ENCODE results near the gene CAMK2D. TPM values are rescaled to one million over a fixed set of nuclear protein-coding genes. Genes with fewer than 3 reads are reported as not detected.

The CAMK2D gene
- polyA plus RNA-seq, 3 donors = 10.4 to 30.6 (median 19.6) TPM

GRCh38 chr4:113410686-113411085 lies 350.9 kb downstream of the CAMK2D start:
- DNase-seq = no peak
- Mint-ChIP-seq H3K27me3 (ENCODE audit: low read depth in 3 of 3) (peaks cover 0 to 5% (median 3%) of the 10 kb centered on the region in 3 donors), H3K36me3 (no peaks in the 10 kb centered on the region), H3K27ac (no peak overlapping the region), H3K9me3 (peaks cover 0 to under 1% (median 0%) of the 10 kb centered on the region in 7 donors), H3K4me3 (no peak overlapping the region), H3K4me1 (no peaks in the 10 kb centered on the region)
- H4K20me1 ChIP-seq (ENCODE audit: insufficient read depth, low read length) = no peaks in the 10 kb centered on the region
- no peak overlapping the region for H3K4me3 ChIP-seq (replicated peaks in 1 of 3; ENCODE audit: low read depth in 2 of 3, low read length in 3 of 3)
- TF ChIP-seq, protein P1, sequence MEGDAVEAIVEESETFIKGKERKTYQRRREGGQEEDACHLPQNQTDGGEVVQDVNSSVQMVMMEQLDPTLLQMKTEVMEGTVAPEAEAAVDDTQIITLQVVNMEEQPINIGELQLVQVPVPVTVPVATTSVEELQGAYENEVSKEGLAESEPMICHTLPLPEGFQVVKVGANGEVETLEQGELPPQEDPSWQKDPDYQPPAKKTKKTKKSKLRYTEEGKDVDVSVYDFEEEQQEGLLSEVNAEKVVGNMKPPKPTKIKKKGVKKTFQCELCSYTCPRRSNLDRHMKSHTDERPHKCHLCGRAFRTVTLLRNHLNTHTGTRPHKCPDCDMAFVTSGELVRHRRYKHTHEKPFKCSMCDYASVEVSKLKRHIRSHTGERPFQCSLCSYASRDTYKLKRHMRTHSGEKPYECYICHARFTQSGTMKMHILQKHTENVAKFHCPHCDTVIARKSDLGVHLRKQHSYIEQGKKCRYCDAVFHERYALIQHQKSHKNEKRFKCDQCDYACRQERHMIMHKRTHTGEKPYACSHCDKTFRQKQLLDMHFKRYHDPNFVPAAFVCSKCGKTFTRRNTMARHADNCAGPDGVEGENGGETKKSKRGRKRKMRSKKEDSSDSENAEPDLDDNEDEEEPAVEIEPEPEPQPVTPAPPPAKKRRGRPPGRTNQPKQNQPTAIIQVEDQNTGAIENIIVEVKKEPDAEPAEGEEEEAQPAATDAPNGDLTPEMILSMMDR (IDR thresholded peaks at IDR 0.05) = no peak
- intact Hi-C loops (cut with micrococcal nuclease) = no loop called here
- H3K27me3 ChIP-seq (ENCODE audit: control insufficient read depth in 2 of 2, insufficient read depth in 2 of 2, low read length in 2 of 2) = no peaks in the 10 kb centered on the region
- no peak overlapping the region for H2AFZ ChIP-seq (ENCODE audit: insufficient read depth, low read depth, low read length, poor library complexity, severe bottlenecking)
- H3K9ac ChIP-seq (ENCODE audit: insufficient read depth, low read length, poor library complexity, severe bottlenecking) = no peak overlapping the region
- H3K9me3 ChIP-seq (replicated peaks in 1 of 2; ENCODE audit: control insufficient read depth in 1 of 2, insufficient read depth in 1 of 2, low read length in 2 of 2) = no peaks in the 10 kb centered on the region
- H3K36me3 ChIP-seq (replicated peaks in 1 of 2; ENCODE audit: control insufficient read depth in 1 of 2, insufficient read depth in 2 of 2, low read length in 2 of 2) = no peaks in the 10 kb centered on the region
- no peak overlapping the region for H3K4me2 ChIP-seq (replicated peaks; ENCODE audit: extremely low read depth, low read length, poor library complexity, severe bottlenecking)
- no peak overlapping the region for H3K27ac ChIP-seq (ENCODE audit: low read depth in 1 of 2, low read length in 2 of 2)
- no peaks in the 10 kb centered on the region for H3K79me2 ChIP-seq (ENCODE audit: insufficient read depth, low read length)
- H3K4me1 ChIP-seq (ENCODE audit: control insufficient read depth in 1 of 2, insufficient read depth in 2 of 2, low read length in 2 of 2) = no peaks in the 10 kb centered on the region

DNA sequence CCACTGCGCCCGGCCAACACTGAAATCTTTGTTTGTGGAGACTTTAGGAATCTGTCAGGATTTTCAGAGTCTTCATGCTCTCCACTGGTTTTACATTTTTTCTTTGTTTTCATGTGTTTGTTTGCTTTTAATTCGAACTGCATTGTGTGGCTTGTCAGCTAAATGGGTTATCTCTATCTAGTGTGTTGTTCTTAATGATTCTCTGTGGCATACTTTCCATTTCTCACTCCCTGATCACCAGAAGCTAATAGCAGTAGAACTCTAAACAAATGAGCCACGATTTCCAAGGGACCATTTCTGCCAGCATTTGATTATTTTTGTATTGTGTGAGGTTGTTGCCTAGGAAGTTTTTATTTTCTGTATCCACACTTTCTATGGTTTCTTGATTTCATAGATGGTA lies 352.4 kb downstream of the CAMK2D start:
- Histone ChIP-seq H4K20me1 (ENCODE audit: insufficient read depth, low read length) (no peaks in the 10 kb centered on the region), H3K4me2 (replicated peaks; ENCODE audit: extremely low read depth, low read length, poor library complexity, severe bottlenecking) (no peak overlapping the region), H3K27ac (ENCODE audit: low read depth in 1 of 2, low read length in 2 of 2) (no peak overlapping the region), H3K27me3 (ENCODE audit: control insufficient read depth in 2 of 2, insufficient read depth in 2 of 2, low read length in 2 of 2) (no peaks in the 10 kb centered on the region), H3K79me2 (ENCODE audit: insufficient read depth, low read length) (no peaks in the 10 kb centered on the region), H3K9me3 (replicated peaks in 1 of 2; ENCODE audit: control insufficient read depth in 1 of 2, insufficient read depth in 1 of 2, low read length in 2 of 2) (no peaks in the 10 kb centered on the region), H2AFZ (ENCODE audit: insufficient read depth, low read depth, low read length, poor library complexity, severe bottlenecking) (no peak overlapping the region), H3K4me3 (replicated peaks in 1 of 3; ENCODE audit: low read depth in 2 of 3, low read length in 3 of 3) (no peak overlapping the region), H3K9ac (ENCODE audit: insufficient read depth, low read length, poor library complexity, severe bottlenecking) (no peak overlapping the region), H3K4me1 (ENCODE audit: control insufficient read depth in 1 of 2, insufficient read depth in 2 of 2, low read length in 2 of 2) (no peaks in the 10 kb centered on the region), H3K36me3 (replicated peaks in 1 of 2; ENCODE audit: control insufficient read depth in 1 of 2, insufficient read depth in 2 of 2, low read length in 2 of 2) (no peaks in the 10 kb centered on the region)
- Mint-ChIP-seq H3K4me1 (no peaks in the 10 kb centered on the region), H3K27me3 (ENCODE audit: low read depth in 3 of 3) (peaks cover 3 to 5% (median 3%) of the 10 kb centered on the region in 3 donors), H3K9me3 (no peaks in the 10 kb centered on the region), H3K36me3 (no peaks in the 10 kb centered on the region), H3K4me3 (no peak overlapping the region), H3K27ac (no peak overlapping the region)
- 50% methylated on average over 2 of the region's 4 CpGs for WGBS (ENCODE audit: insufficient coverage)
- TF ChIP-seq, protein P1 (IDR thresholded peaks at IDR 0.05) = no peak
- intact Hi-C loops (cut with micrococcal nuclease) = no loop called here
- DNase-seq = no peak

All from CD14-positive monocyte (primary cell).